Measurements from ENCODE around the gene ROR1. TPM values are rescaled to one million over a fixed set of nuclear protein-coding genes. Genes with fewer than 3 reads are reported as not detected.
"Not testable (repeated sequence)": the region's sequence is repeated elsewhere in the genome, so short reads cannot be mapped to it uniquely, and the experiment has no call there.

ROR1 gene
- total and polyA plus RNA-seq, 10 of the 15 experiments (the other 5 are each of a cell fraction or from before 2014, with no cell fraction given) = 0.02 to 0.08 (median 0.05) TPM; not detected in 6

GRCh38 chr1:64223329-64224151, 449.7 kb downstream of the ROR1 start (continued):
- TF ChIP-seq RELB (IDR thresholded peaks at IDR 0.05; ENCODE audit: low read depth) = 0 out of 2 replicates have a peak, but pooled peaks have one; percentile 38
- 0 out of 2 replicates have a peak, but pooled peaks have one; percentile 33 for TF ChIP-seq CBX5 (IDR thresholded peaks at IDR 0.05; ENCODE audit: low read depth)
- no peak for TF ChIP-seq CTCF (IDR thresholded peaks at IDR 0.05 in 2 of 3, conservative IDR thresholded peaks at IDR 0.05 in 1 of 3; ENCODE audit: control insufficient read depth in 2 of 3, extremely low read depth in 1 of 3, insufficient read depth in 1 of 3, low read depth in 3 of 3, low read length in 3 of 3)
- TF ChIP-seq FOXM1 (IDR thresholded peaks at IDR 0.05; ENCODE audit: low read depth, low read length) = peak; percentile 61; the same call in 1 of the 2 replicates
- no peak for TF ChIP-seq FOS (IDR thresholded peaks at IDR 0.05; ENCODE audit: borderline replicate concordance, extremely low read depth, insufficient read length)

GRCh38 chr1:64224236-64224635, 450.4 kb downstream of the ROR1 start:
- H3K27me3 ChIP-seq (replicated peaks in 1 of 2; ENCODE audit: control insufficient read depth in 2 of 2, insufficient read depth in 2 of 2, low read length in 1 of 2); H2AFZ ChIP-seq (ENCODE audit: control insufficient read depth, low read depth, low read length); H3K4me3 ChIP-seq; DNase-seq (ENCODE audit: low read depth, low spot score); RAD21 ChIA-PET (ENCODE audit: unreplicated experiment); H3K27ac ChIP-seq (ENCODE audit: control insufficient read depth, insufficient read depth); FAIRE-seq; H3K9ac ChIP-seq (ENCODE audit: control insufficient read depth, insufficient read depth, low read length); H3K4me1 ChIP-seq (ENCODE audit: control insufficient read depth, insufficient read depth, low read length); H3K79me2 ChIP-seq (ENCODE audit: control insufficient read depth, insufficient read depth, low read length); H4K20me1 ChIP-seq (ENCODE audit: control insufficient read depth, insufficient read depth); H3K9me3 ChIP-seq (replicated peaks; ENCODE audit: control insufficient read depth, insufficient read depth, low read length); BruUV-seq (replicated peaks); CTCF ChIA-PET; ATAC-seq; H3K4me2 ChIP-seq (ENCODE audit: control insufficient read depth, insufficient read depth); H3K36me3 ChIP-seq (ENCODE audit: control insufficient read depth in 2 of 2, insufficient read depth in 2 of 2, low read length in 1 of 2); intact Hi-C loops (cut with micrococcal nuclease; ENCODE audit: unreplicated experiment); in situ Hi-C loops (cut with MboI): not testable (repeated sequence)
- POLR2A ChIA-PET = interaction anchor here (2.3 kb wide), 1 partner anchor 29 kb away, joined by 8 read pairs; no protein-coding TSS in a partner anchor
- 94% methylated on average over 7 of the region's 7 CpGs for WGBS (ENCODE audit: insufficient coverage, insufficient replicate concordance, low lambda C conversion rate, missing lambda C conversion rate)
- SMC1A ChIA-PET (ENCODE audit: uncharacterized antibody, unreplicated experiment) = interaction anchor here (0.6 to 1.9 kb wide), 3 partner anchors 18 to 1327 kb away, joined by 3 to 7 read pairs (median 5); no protein-coding TSS in a partner anchor
